HG02938 (cell line): Measurements from ENCODE around the gene DNAL4.
"Not testable (repeated sequence)": the region's sequence is repeated elsewhere in the genome, so short reads cannot be mapped to it uniquely, and the experiment has no call there.

Experiments
- ATAC-seq: cut with Tn5 transposase; IDR thresholded peaks from one replicate; pipeline ENCODE4 v1.9.1; 2021; ENCODE audit warnings: mild to moderate bottlenecking, moderate library complexity; ENCODE audit not compliant: unreplicated experiment

DNAL4 gene

GRCh38 chr22:38828191-38828590 is 34.2 kb upstream of the DNAL4 start:
- ATAC-seq, result no peak

- ATAC-seq, result no peak
Measured at GRCh38 chr22:38827510-38827909, 33.6 kb upstream of the DNAL4 start.

GRCh38 chr22:38826801-38827200 is 32.9 kb upstream of the DNAL4 start:
- no peak for ATAC-seq

GRCh38 chr22:38826386-38826785 is 32.4 kb upstream of the DNAL4 start:
- no peak for ATAC-seq

GRCh38 chr22:38824585-38824984 is 30.6 kb upstream of the DNAL4 start:
- no peak for ATAC-seq

GRCh38 chr22:38823637-38824036 is 29.7 kb upstream of the DNAL4 start:
- ATAC-seq, result no peak

GRCh38 chr22:38823076-38823475 is 29.1 kb upstream of the DNAL4 start:
- no peak for ATAC-seq

- no peak for ATAC-seq
Measured at GRCh38 chr22:38820020-38820419, 26.1 kb upstream of the DNAL4 start.

- no peak for ATAC-seq
Measured at GRCh38 chr22:38819387-38819940, 25.5 kb upstream of the DNAL4 start.

GRCh38 chr22:38817196-38817595 is 23.3 kb upstream of the DNAL4 start:
- no peak for ATAC-seq

- ATAC-seq, result no peak
Measured at GRCh38 chr22:38815842-38816241, 21.9 kb upstream of the DNAL4 start.

GRCh38 chr22:38811241-38811640 is 17.3 kb upstream of the DNAL4 start:
- ATAC-seq, result no peak

GRCh38 chr22:38805041-38805593 is 11.2 kb upstream of the DNAL4 start:
- not testable (repeated sequence) for ATAC-seq

GRCh38 chr22:38802671-38803121 is 8.8 kb upstream of the DNAL4 start:
- ATAC-seq, result no peak

- ATAC-seq, result no peak
Measured at GRCh38 chr22:38799265-38800002, 5.5 kb upstream of the DNAL4 start.

GRCh38 chr22:38798496-38798895 is 4.6 kb upstream of the DNAL4 start:
- ATAC-seq, result no peak

- ATAC-seq, result no peak
Measured at GRCh38 chr22:38796262-38796957, 2.5 kb upstream of the DNAL4 start.

- ATAC-seq, result no peak
Measured at GRCh38 chr22:38795569-38795968, 1.6 kb upstream of the DNAL4 start.

- no peak for ATAC-seq
Measured at GRCh38 chr22:38793317-38793716, 626 bp downstream of the DNAL4 start.

GRCh38 chr22:38792833-38793232 is 1.1 kb downstream of the DNAL4 start:
- ATAC-seq, result no peak

- no peak for ATAC-seq
Measured at GRCh38 chr22:38789606-38790005, 4.3 kb downstream of the DNAL4 start.

GRCh38 chr22:38788846-38789245 is 5.1 kb downstream of the DNAL4 start:
- ATAC-seq, result no peak
